SK-N-SH (cell line): ENCODE data around the gene CPPED1. TPM values are rescaled to one million over a fixed set of nuclear protein-coding genes. Genes with fewer than 3 reads are reported as not detected.

Experiments
- CTCF ChIA-PET: fragments of 300-600, 350-600 bp; formaldehyde crosslinking; extraction: SDS; loops from one replicate; lab custom pipeline; 2021; lab: Yijun Ruan, JAX
- POLR2A ChIA-PET: fragments of 350-600 bp; sonication (Branson Sonifier 250); formaldehyde crosslinking; extraction: SDS; loops from one replicate; lab custom pipeline; 2020; ENCODE audit warnings: antibody characterized with exemption, inconsistent platforms; lab: Yijun Ruan, JAX
- DNase-seq: peaks from one replicate; pipeline ENCODE4 v3.0.0; 2012
- H2AFZ ChIP-seq: fragments of 200-600 bp; sonication (generic); 2 replicates; pipeline ENCODE4 v1.8.1; 2016; ENCODE audit warnings: antibody characterized with exemption, mild to moderate bottlenecking, low read depth
- H3F3A ChIP-seq: fragments of 200-600 bp; sonication (generic); replicated peaks from 2 replicates; pipeline ENCODE3; 2016; ENCODE audit warnings: antibody characterized with exemption, mild to moderate bottlenecking; ENCODE audit not compliant: insufficient read depth
- H3K27ac ChIP-seq, 2 experiments: fragments of 200-500 bp in 1 of 2; fragments of 200-600 bp in 1 of 2; sonication (Bioruptor generic) in 1 of 2; sonication (generic), shearing (Covaris generic) in 1 of 2; 2 replicates each; pipeline versions ENCODE4 v1.5.1 to v1.6.1; 2014 to 2016; ENCODE audit warnings: low read depth in 2 of 2, inconsistent platforms in 1 of 2, low read length in 1 of 2, mild to moderate bottlenecking in 1 of 2, mixed read lengths in 1 of 2
- H3K27me3 ChIP-seq: fragments of 200-600 bp; sonication (generic), shearing (Covaris generic); 2 replicates; pipeline ENCODE4 v1.6.1; 2016; ENCODE audit warnings: mixed run types; ENCODE audit not compliant: insufficient read depth
- H3K36me3 ChIP-seq, 2 experiments: fragments of 200-500 bp in 1 of 2; fragments of 200-600 bp in 1 of 2; sonication (Bioruptor generic) in 1 of 2; sonication (generic) in 1 of 2; replicated peaks in 1 of 2; 2 replicates each; pipeline versions ENCODE3 to v1.5.1; 2014 to 2016; ENCODE audit warnings: low read length in 1 of 2, mild to moderate bottlenecking in 1 of 2; ENCODE audit not compliant: insufficient read depth in 2 of 2, control insufficient read depth in 1 of 2
- H3K4me1 ChIP-seq, 2 experiments: fragments of 200-500 bp in 1 of 2; fragments of 200-600 bp in 1 of 2; sonication (Bioruptor generic) in 1 of 2; sonication (generic), shearing (Covaris generic) in 1 of 2; 2 replicates each; pipeline versions ENCODE4 v1.5.1 to v1.6.1; 2014 to 2016; ENCODE audit warnings: low read depth in 1 of 2, low read length in 1 of 2, mixed run types in 1 of 2; ENCODE audit not compliant: insufficient read depth in 2 of 2, control insufficient read depth in 1 of 2
- H3K4me2 ChIP-seq: fragments of 200-600 bp; sonication (generic), shearing (Covaris generic); 2 replicates; pipeline ENCODE4 v1.6.1; 2017; ENCODE audit warnings: mixed run types
- H3K4me3 ChIP-seq, 2 experiments: fragments of 200-500 bp in 1 of 2; fragments of 200-600 bp in 1 of 2; sonication (Bioruptor generic) in 1 of 2; sonication (generic), shearing (Covaris generic) in 1 of 2; 2 replicates each; pipeline versions ENCODE4 v1.5.1 to v1.8.1; 2014 to 2016; ENCODE audit warnings: low read depth in 2 of 2, inconsistent platforms in 1 of 2, low read length in 1 of 2, mild to moderate bottlenecking in 1 of 2, mixed read lengths in 1 of 2, moderate library complexity in 1 of 2
- H3K79me2 ChIP-seq: fragments of 200-600 bp; sonication (generic); 2 replicates; pipeline ENCODE4 v1.8.1; 2017; ENCODE audit warnings: mild to moderate bottlenecking; ENCODE audit not compliant: insufficient read depth
- H3K9ac ChIP-seq: fragments of 200-600 bp; sonication (generic); 2 replicates; pipeline ENCODE4 v1.6.1; 2017; ENCODE audit warnings: mixed run types
- H3K9me2 ChIP-seq: fragments of 200-600 bp; sonication (generic); 2 replicates; pipeline ENCODE4 v1.6.1; 2017; ENCODE audit warnings: mixed run types
- H3K9me3 ChIP-seq: fragments of 200-600 bp; sonication (generic); 2 replicates; pipeline ENCODE4 v1.6.1; 2017; ENCODE audit warnings: mixed run types, mild to moderate bottlenecking, moderate library complexity
- H4K20me1 ChIP-seq: fragments of 200-600 bp; sonication (generic); 2 replicates; pipeline ENCODE4 v1.6.1; 2017; ENCODE audit warnings: mild to moderate bottlenecking, mixed run types; ENCODE audit not compliant: insufficient read depth
- CHD2 ChIP-seq: fragments of 150-350 bp; IDR thresholded peaks from 2 replicates; pipeline ENCODE4 v1.6.1; 2018; ENCODE audit warnings: low read length; ENCODE audit not compliant: partially characterized antibody
- ELF1 ChIP-seq: IDR thresholded peaks from 2 replicates; pipeline ENCODE4 v1.4.0; 2012
- EZH2phosphoT487 ChIP-seq: fragments of 200-600 bp; sonication (generic); IDR thresholded peaks from 2 replicates; pipeline ENCODE4 v1.6.1; 2017; ENCODE audit warnings: low read depth, mixed run types, mild to moderate bottlenecking, antibody characterized with exemption, moderate library complexity, borderline replicate concordance
- FOSL2 ChIP-seq: IDR thresholded peaks from 2 replicates; pipeline ENCODE4 v1.4.0; 2012; ENCODE audit warnings: low read depth, mild to moderate bottlenecking, moderate library complexity, borderline replicate concordance
- FOXJ3 ChIP-seq: sonication (generic); formaldehyde crosslinking; IDR thresholded peaks from 2 replicates; pipeline ENCODE4 v1.5.1; 2020; ENCODE audit warnings: mild to moderate bottlenecking, missing genetic modification reagents
- FOXM1 ChIP-seq: IDR thresholded peaks from 2 replicates; pipeline ENCODE4 v1.4.0; 2012; ENCODE audit warnings: low read depth, mild to moderate bottlenecking
- JUND ChIP-seq: IDR thresholded peaks from 2 replicates; pipeline ENCODE4 v1.4.0; 2012
- MEF2A ChIP-seq: IDR thresholded peaks from 2 replicates; pipeline ENCODE4 v1.4.0; 2012; ENCODE audit warnings: low read depth, borderline replicate concordance
- MXI1 ChIP-seq: IDR thresholded peaks from 2 replicates; pipeline ENCODE4 v1.6.1; 2012; ENCODE audit warnings: mild to moderate bottlenecking, low read depth, low read length, improper control_type of control experiment
- NFIC ChIP-seq: IDR thresholded peaks from 2 replicates; pipeline ENCODE4 v1.4.0; 2012; ENCODE audit warnings: borderline replicate concordance
- NRF1 ChIP-seq: IDR thresholded peaks from 2 replicates; pipeline ENCODE4 v1.6.1; 2012; ENCODE audit warnings: low read depth, mild to moderate bottlenecking, low read length
- POLR2AphosphoS5 ChIP-seq: IDR thresholded peaks from 2 replicates; pipeline ENCODE4 v1.6.1; 2012; ENCODE audit warnings: low read depth, low read length
- RAD21 ChIP-seq: IDR thresholded peaks from 2 replicates; pipeline ENCODE4 v1.6.1; 2012; ENCODE audit warnings: mild to moderate bottlenecking, low read length
- SMC3 ChIP-seq: IDR thresholded peaks from 2 replicates; pipeline ENCODE4 v1.6.1; 2012; ENCODE audit warnings: low read depth, low read length, improper control_type of control experiment
- TAF1 ChIP-seq: IDR thresholded peaks from 2 replicates; pipeline ENCODE4 v1.6.1; 2012; ENCODE audit warnings: low read depth, mild to moderate bottlenecking, low read length, moderate library complexity, borderline replicate concordance
- WGBS: methylation state at CpG from one replicate; pipeline ENCODE4 v1.1.6; 2017; ENCODE audit warnings: low lambda C conversion rate; 5-methylcytosine and 5-hydroxymethylcytosine counted together
- polyA plus RNA-seq, 3 experiments: library from polyadenylated mRNA; depleted of rRNA; stranded (reverse); fragments of >200 nt; gene quantifications; 2 replicates each; pipeline ENCODE4 v1.2.3, GENCODE V29; 2012
- TF ChIP-seq, protein P1 (sequence below): IDR thresholded peaks from 2 replicates; pipeline ENCODE4; 2012
- TF ChIP-seq, protein P2 (sequence below): IDR thresholded peaks from 2 replicates; pipeline ENCODE4 v1.4.0; 2012; ENCODE audit warnings: low read depth, borderline replicate concordance
- TF ChIP-seq, protein P3 (sequence below): fragments of 150-350 bp; IDR thresholded peaks from 2 replicates; pipeline ENCODE4 v1.6.1; 2017; ENCODE audit warnings: antibody characterized with exemption, low read length, low read depth, borderline replicate concordance
- TF ChIP-seq, protein P4 (sequence below): fragments of 150-350 bp; IDR thresholded peaks from 2 replicates; pipeline ENCODE4 v1.6.1; 2016; ENCODE audit warnings: mild to moderate bottlenecking, low read depth, low read length
- TF ChIP-seq, protein P5 (sequence below): IDR thresholded peaks from 2 replicates; pipeline ENCODE4 v1.4.0; 2012; ENCODE audit warnings: low read depth, borderline replicate concordance

CPPED1 gene
- polyA plus RNA-seq, 1 of the 3 experiments (the other 2 are of a cell fraction), result 11.9 TPM

DNA sequence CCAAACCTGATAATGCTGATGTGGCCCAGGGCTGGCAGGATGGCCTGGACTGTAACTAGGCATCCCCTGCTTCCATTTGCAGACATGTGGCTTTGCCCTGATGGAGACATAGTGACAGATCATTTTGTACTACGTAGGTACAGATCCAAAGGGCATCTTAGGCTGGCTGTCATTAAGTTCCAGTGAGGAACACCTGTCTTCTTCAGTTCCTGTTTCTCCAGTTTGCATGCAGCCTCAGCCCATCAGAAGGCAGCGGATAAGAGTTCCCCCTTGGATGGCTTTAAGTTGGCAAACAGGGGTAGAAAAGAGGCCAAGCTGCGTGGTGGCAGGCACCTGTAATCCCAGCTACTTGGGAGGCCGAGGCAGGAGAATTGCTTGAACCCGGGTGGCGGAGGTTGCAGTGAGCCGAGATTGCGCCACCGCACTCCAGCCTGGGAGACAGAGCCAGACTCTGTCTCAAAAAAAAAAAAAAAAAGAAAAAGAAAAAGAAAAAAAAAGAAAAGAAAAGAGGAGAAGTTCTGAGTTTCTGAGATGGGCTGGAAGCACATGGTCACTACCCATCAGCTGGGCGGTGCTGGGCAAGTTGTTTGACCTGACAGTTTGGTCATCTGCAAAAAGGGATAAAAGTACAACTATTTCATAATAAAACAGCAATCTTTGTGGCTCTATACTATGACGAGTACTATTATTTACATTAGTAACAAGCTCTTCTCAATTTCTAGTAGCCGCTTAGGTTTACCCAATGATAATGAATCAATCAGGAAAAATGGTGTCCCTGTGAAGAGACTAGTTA is 42.7 kb downstream of the CPPED1 start:
- H4K20me1 ChIP-seq, result no peaks in the 10 kb centered on the region
- WGBS, result 93% methylated on average over 12 of the region's 12 CpGs
- H2AFZ ChIP-seq, result no peak overlapping the region
- TF ChIP-seq, protein P1, sequence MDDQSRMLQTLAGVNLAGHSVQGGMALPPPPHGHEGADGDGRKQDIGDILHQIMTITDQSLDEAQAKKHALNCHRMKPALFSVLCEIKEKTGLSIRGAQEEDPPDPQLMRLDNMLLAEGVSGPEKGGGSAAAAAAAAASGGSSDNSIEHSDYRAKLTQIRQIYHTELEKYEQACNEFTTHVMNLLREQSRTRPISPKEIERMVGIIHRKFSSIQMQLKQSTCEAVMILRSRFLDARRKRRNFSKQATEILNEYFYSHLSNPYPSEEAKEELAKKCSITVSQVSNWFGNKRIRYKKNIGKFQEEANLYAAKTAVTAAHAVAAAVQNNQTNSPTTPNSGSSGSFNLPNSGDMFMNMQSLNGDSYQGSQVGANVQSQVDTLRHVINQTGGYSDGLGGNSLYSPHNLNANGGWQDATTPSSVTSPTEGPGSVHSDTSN, result no peak
- TF ChIP-seq EZH2phosphoT487 (no peak), NRF1 (no peak), FOXM1 (no peak), JUND (no peak), SMC3 (no peak), POLR2AphosphoS5 (no peak), TAF1 (no peak), ELF1 (no peak), FOXJ3 (no peak), NFIC (no peak), FOSL2 (no peak), CHD2 (no peak), RAD21 (no peak), MXI1 (no peak), MEF2A (no peak)
- TF ChIP-seq, protein P2, sequence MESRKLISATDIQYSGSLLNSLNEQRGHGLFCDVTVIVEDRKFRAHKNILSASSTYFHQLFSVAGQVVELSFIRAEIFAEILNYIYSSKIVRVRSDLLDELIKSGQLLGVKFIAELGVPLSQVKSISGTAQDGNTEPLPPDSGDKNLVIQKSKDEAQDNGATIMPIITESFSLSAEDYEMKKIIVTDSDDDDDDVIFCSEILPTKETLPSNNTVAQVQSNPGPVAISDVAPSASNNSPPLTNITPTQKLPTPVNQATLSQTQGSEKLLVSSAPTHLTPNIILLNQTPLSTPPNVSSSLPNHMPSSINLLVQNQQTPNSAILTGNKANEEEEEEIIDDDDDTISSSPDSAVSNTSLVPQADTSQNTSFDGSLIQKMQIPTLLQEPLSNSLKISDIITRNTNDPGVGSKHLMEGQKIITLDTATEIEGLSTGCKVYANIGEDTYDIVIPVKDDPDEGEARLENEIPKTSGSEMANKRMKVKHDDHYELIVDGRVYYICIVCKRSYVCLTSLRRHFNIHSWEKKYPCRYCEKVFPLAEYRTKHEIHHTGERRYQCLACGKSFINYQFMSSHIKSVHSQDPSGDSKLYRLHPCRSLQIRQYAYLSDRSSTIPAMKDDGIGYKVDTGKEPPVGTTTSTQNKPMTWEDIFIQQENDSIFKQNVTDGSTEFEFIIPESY, result no peak
- TF ChIP-seq, protein P3, sequence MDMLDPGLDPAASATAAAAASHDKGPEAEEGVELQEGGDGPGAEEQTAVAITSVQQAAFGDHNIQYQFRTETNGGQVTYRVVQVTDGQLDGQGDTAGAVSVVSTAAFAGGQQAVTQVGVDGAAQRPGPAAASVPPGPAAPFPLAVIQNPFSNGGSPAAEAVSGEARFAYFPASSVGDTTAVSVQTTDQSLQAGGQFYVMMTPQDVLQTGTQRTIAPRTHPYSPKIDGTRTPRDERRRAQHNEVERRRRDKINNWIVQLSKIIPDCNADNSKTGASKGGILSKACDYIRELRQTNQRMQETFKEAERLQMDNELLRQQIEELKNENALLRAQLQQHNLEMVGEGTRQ, result no peak
- TF ChIP-seq, protein P4, sequence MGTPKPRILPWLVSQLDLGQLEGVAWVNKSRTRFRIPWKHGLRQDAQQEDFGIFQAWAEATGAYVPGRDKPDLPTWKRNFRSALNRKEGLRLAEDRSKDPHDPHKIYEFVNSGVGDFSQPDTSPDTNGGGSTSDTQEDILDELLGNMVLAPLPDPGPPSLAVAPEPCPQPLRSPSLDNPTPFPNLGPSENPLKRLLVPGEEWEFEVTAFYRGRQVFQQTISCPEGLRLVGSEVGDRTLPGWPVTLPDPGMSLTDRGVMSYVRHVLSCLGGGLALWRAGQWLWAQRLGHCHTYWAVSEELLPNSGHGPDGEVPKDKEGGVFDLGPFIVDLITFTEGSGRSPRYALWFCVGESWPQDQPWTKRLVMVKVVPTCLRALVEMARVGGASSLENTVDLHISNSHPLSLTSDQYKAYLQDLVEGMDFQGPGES, result no peak
- TF ChIP-seq, protein P5, sequence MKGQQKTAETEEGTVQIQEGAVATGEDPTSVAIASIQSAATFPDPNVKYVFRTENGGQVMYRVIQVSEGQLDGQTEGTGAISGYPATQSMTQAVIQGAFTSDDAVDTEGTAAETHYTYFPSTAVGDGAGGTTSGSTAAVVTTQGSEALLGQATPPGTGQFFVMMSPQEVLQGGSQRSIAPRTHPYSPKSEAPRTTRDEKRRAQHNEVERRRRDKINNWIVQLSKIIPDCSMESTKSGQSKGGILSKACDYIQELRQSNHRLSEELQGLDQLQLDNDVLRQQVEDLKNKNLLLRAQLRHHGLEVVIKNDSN, result no peak
- H3K9me2 ChIP-seq, result no peaks in the 10 kb centered on the region
- H3K4me3 ChIP-seq, result no peak overlapping the region
- no peak overlapping the region for H3K9ac ChIP-seq
- CTCF ChIA-PET, result interaction anchor here (0.9 to 1.0 kb wide), 2 partner anchors 12 to 30 kb away, joined by 3 to 4 read pairs; no protein-coding TSS in a partner anchor
- POLR2A ChIA-PET, result no interaction called here
- H3K36me3 ChIP-seq, result peaks cover 0 to 5% of the 10 kb centered on the region in 2 experiments
- no peak overlapping the region for H3K4me2 ChIP-seq
- no peaks in the 10 kb centered on the region for H3K79me2 ChIP-seq
- H3K4me1 ChIP-seq, result peaks cover 0 to 45% of the 10 kb centered on the region in 2 experiments; a peak in 2 of 4 replicates
- H3F3A ChIP-seq, result no peaks in the 10 kb centered on the region
- H3K27me3 ChIP-seq, result no peaks in the 10 kb centered on the region
- H3K9me3 ChIP-seq, result no peaks in the 10 kb centered on the region
- H3K27ac ChIP-seq, result no peak overlapping the region
- no peak for DNase-seq
